LNCAP (cell line): Measurements from ENCODE around the gene TMEM184B.

ENCODE experiments used
- CTCF ChIP-seq: fragments of 450-650 bp; IDR thresholded peaks from 2 replicates; pipeline ENCODE4 v1.5.1; 2017; ENCODE audit warnings: mild to moderate bottlenecking

TMEM184B gene

GRCh38 chr22:38180841-38181452 is 91.9 kb downstream of the TMEM184B start:
- TF ChIP-seq CTCF = no peak

- TF ChIP-seq CTCF = no peak
These were observed 94.7 kb downstream of the TMEM184B start for GRCh38 chr22:38177926-38178604.

GRCh38 chr22:38177044-38177443 is 95.8 kb downstream of the TMEM184B start:
- no peak for TF ChIP-seq CTCF

- no peak for TF ChIP-seq CTCF
These were observed 96.6 kb downstream of the TMEM184B start for GRCh38 chr22:38176170-38176741.

GRCh38 chr22:38175206-38176118 is 97.3 kb downstream of the TMEM184B start:
- TF ChIP-seq CTCF = no peak

- TF ChIP-seq CTCF = no peak
These were observed 98.2 kb downstream of the TMEM184B start for GRCh38 chr22:38174626-38175025.

GRCh38 chr22:38173641-38173906 is 99.2 kb downstream of the TMEM184B start:
- TF ChIP-seq CTCF = no peak
